HG02870 (cell line): ENCODE data around the gene PTPRK.

ENCODE experiments used
- ATAC-seq: cut with Tn5 transposase; IDR thresholded peaks from one replicate; pipeline ENCODE4 v1.9.1; 2021; ENCODE audit warnings: mild to moderate bottlenecking, moderate library complexity; ENCODE audit not compliant: unreplicated experiment

The PTPRK gene

GRCh38 chr6:128395596-128395995, 124.8 kb downstream of the PTPRK start:
- no peak for ATAC-seq

GRCh38 chr6:128395188-128395587, 125.2 kb downstream of the PTPRK start:
- no peak for ATAC-seq

- ATAC-seq = no peak
These were observed 126.2 kb downstream of the PTPRK start for GRCh38 chr6:128394167-128394566.

- no peak for ATAC-seq
These were observed 130.4 kb downstream of the PTPRK start for GRCh38 chr6:128389820-128390534.

- no peak for ATAC-seq
These were observed 132.0 kb downstream of the PTPRK start for GRCh38 chr6:128388380-128388779.

GRCh38 chr6:128380891-128381290, 139.5 kb downstream of the PTPRK start:
- ATAC-seq = no peak

- ATAC-seq = no peak
These were observed 140.8 kb downstream of the PTPRK start for GRCh38 chr6:128379577-128379976.

GRCh38 chr6:128376952-128377503, 143.4 kb downstream of the PTPRK start:
- no peak for ATAC-seq

- no peak for ATAC-seq
These were observed 149.3 kb downstream of the PTPRK start for GRCh38 chr6:128371136-128371535.

GRCh38 chr6:128370072-128370471, 150.3 kb downstream of the PTPRK start:
- ATAC-seq = no peak

GRCh38 chr6:128368213-128368944, 152.0 kb downstream of the PTPRK start:
- ATAC-seq = no peak

GRCh38 chr6:128367437-128367836, 153.0 kb downstream of the PTPRK start:
- no peak for ATAC-seq

GRCh38 chr6:128365520-128366160, 154.8 kb downstream of the PTPRK start:
- no peak for ATAC-seq

- ATAC-seq = no peak
These were observed 155.5 kb downstream of the PTPRK start for GRCh38 chr6:128364766-128365519.

GRCh38 chr6:128363020-128363813, 157.2 kb downstream of the PTPRK start:
- ATAC-seq = no peak

GRCh38 chr6:128361378-128361777, 159.0 kb downstream of the PTPRK start:
- ATAC-seq = no peak

GRCh38 chr6:128358244-128358776, 162.1 kb downstream of the PTPRK start:
- ATAC-seq = no peak

GRCh38 chr6:128357392-128358130, 162.8 kb downstream of the PTPRK start:
- ATAC-seq = no peak

GRCh38 chr6:128352366-128352765, 168.0 kb downstream of the PTPRK start:
- no peak for ATAC-seq
